ENCODE results near the gene HIVEP3. TPM values are rescaled to one million over a fixed set of nuclear protein-coding genes. Genes with fewer than 3 reads are reported as not detected.

Gene HIVEP3
- total RNA-seq, 1 donor from 2014 or later = 0.37 TPM

DNA sequence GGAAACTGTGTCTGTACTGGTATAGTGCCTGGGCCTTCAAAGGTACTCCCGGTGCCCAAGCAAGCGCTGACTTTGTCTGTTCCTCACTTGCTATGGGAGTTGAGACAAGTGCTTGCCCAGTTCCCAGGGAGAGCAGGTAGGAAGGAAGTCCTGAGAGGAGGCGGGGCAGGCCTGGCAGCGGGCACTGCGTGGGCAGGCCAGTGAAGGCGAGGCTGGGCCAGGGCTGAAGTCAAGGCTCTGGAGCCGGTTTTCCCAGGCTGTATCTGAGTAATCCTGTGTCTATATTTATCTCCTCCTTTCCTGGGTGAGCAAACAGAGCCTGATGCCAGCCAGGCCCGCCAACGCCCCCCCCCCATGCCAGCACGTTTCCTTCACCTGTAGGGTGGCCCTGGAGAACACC is 418.3 kb downstream of the HIVEP3 start:
- no peak overlapping the region for H2AFZ ChIP-seq (replicated peaks)
- no peak overlapping the region for H3K27ac ChIP-seq
- no peaks in the 10 kb centered on the region for H3K36me3 Mint-ChIP-seq
- H3K4me3 Mint-ChIP-seq = no peak overlapping the region
- peaks cover 15% of the 10 kb centered on the region for H3K4me1 ChIP-seq
- H3K27me3 Mint-ChIP-seq (ENCODE audit: insufficient read depth, low read depth) = peaks cover 2% of the 10 kb centered on the region
- DNase-seq (ENCODE audit: low spot score) = no peak
- H3K79me2 ChIP-seq (ENCODE audit: low read depth) = no peaks in the 10 kb centered on the region
- no peaks in the 10 kb centered on the region for H3K9me3 Mint-ChIP-seq
- H4K20me1 ChIP-seq (ENCODE audit: low read depth) = no peaks in the 10 kb centered on the region
- no peak overlapping the region for H3K4me3 ChIP-seq
- H3K27ac Mint-ChIP-seq = peak overlapping the region; percentile 89
- TF ChIP-seq, protein P1, sequence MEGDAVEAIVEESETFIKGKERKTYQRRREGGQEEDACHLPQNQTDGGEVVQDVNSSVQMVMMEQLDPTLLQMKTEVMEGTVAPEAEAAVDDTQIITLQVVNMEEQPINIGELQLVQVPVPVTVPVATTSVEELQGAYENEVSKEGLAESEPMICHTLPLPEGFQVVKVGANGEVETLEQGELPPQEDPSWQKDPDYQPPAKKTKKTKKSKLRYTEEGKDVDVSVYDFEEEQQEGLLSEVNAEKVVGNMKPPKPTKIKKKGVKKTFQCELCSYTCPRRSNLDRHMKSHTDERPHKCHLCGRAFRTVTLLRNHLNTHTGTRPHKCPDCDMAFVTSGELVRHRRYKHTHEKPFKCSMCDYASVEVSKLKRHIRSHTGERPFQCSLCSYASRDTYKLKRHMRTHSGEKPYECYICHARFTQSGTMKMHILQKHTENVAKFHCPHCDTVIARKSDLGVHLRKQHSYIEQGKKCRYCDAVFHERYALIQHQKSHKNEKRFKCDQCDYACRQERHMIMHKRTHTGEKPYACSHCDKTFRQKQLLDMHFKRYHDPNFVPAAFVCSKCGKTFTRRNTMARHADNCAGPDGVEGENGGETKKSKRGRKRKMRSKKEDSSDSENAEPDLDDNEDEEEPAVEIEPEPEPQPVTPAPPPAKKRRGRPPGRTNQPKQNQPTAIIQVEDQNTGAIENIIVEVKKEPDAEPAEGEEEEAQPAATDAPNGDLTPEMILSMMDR (IDR thresholded peaks at IDR 0.05) = no peak
- TF ChIP-seq EZH2phosphoT487 (IDR thresholded peaks at IDR 0.05) (no peak), EZH2 (IDR thresholded peaks at IDR 0.05) (no peak)
- H3K9me3 ChIP-seq (ENCODE audit: low read depth) = no peaks in the 10 kb centered on the region
- H3K36me3 ChIP-seq = no peaks in the 10 kb centered on the region
- peaks cover 11% of the 10 kb centered on the region for H3F3A ChIP-seq (ENCODE audit: low read depth)
- H3K9ac ChIP-seq = no peak overlapping the region
- no peak overlapping the region for H3K4me2 ChIP-seq
- H3K4me1 Mint-ChIP-seq = peaks cover 38% of the 10 kb centered on the region
- H3K27me3 ChIP-seq = peaks cover 14% of the 10 kb centered on the region

DNA sequence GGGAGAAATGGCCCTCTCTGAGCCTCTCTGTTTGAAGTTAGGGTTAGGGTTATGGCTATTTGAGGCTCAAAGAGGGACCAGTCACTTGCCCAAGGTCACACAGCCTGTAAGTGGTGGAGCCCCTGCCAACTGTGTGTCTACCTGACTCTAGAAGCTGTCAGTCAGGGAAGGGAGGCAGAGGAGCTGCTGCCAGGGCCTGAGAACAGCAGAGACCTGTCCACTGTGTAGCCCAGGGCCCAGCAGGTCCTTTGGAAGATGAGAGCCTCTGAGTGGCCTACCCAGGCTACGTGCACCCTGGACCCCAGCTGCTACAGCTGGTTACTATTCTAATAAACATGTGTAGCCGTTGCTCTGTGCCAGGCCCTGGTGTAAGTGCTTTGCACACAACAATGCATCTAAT is 419.1 kb downstream of the HIVEP3 start:
- no peak overlapping the region for H3K27ac ChIP-seq
- H3K4me2 ChIP-seq = no peak overlapping the region
- Mint-ChIP-seq H3K4me1 (peaks cover 41% of the 10 kb centered on the region), H3K27ac (peak overlapping the region; percentile 53), H3K27me3 (ENCODE audit: insufficient read depth, low read depth) (peaks cover 2% of the 10 kb centered on the region), H3K9me3 (no peaks in the 10 kb centered on the region), H3K4me3 (no peak overlapping the region), H3K36me3 (no peaks in the 10 kb centered on the region)
- no peak for TF ChIP-seq EZH2phosphoT487 (IDR thresholded peaks at IDR 0.05)
- TF ChIP-seq EZH2 (IDR thresholded peaks at IDR 0.05) = no peak
- TF ChIP-seq, protein P1 (IDR thresholded peaks at IDR 0.05) = no peak
- H3K4me3 ChIP-seq = no peak overlapping the region
- peaks cover 12% of the 10 kb centered on the region for H3F3A ChIP-seq (ENCODE audit: low read depth)
- no peaks in the 10 kb centered on the region for H3K9me3 ChIP-seq (ENCODE audit: low read depth)
- no peak overlapping the region for H3K9ac ChIP-seq
- no peaks in the 10 kb centered on the region for H3K36me3 ChIP-seq
- H2AFZ ChIP-seq (replicated peaks) = no peak overlapping the region
- no peak for DNase-seq (ENCODE audit: low spot score)
- peaks cover 14% of the 10 kb centered on the region for H3K27me3 ChIP-seq
- H4K20me1 ChIP-seq (ENCODE audit: low read depth) = no peaks in the 10 kb centered on the region
- peaks cover 15% of the 10 kb centered on the region for H3K4me1 ChIP-seq
- no peaks in the 10 kb centered on the region for H3K79me2 ChIP-seq (ENCODE audit: low read depth)

DNA sequence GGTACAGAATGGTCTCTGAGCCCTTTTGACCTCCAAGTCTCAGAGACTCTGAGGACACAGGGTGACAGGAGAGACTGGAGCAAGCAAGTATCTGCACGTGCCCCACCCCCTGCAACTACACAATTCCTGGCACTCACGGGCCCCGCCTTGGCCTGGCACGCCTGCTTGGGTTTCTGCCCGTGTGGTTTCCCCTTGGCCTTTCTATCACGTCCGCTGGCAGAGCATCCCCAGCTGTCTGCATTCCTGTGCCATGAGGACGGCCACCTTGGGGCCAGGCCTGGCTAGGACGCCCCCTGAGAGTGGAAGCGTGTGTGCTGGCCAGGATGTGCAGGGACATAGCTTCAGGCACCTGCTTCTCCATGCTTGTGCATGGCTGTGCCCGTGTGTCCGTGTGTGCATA is 419.9 kb downstream of the HIVEP3 start:
- H3K36me3 Mint-ChIP-seq = no peaks in the 10 kb centered on the region
- H3K4me2 ChIP-seq = no peak overlapping the region
- H3K9me3 Mint-ChIP-seq = no peaks in the 10 kb centered on the region

More for the DNA sequence above, 419.9 kb downstream of the HIVEP3 start:
- Histone ChIP-seq H3F3A (ENCODE audit: low read depth) (peaks cover 12% of the 10 kb centered on the region), H3K36me3 (no peaks in the 10 kb centered on the region), H3K27ac (no peak overlapping the region), H3K4me1 (peaks cover 15% of the 10 kb centered on the region), H3K27me3 (peaks cover 14% of the 10 kb centered on the region), H3K9me3 (ENCODE audit: low read depth) (no peaks in the 10 kb centered on the region), H3K79me2 (ENCODE audit: low read depth) (no peaks in the 10 kb centered on the region), H3K9ac (no peak overlapping the region), H3K4me3 (no peak overlapping the region), H2AFZ (replicated peaks) (no peak overlapping the region), H4K20me1 (ENCODE audit: low read depth) (no peaks in the 10 kb centered on the region)
- Mint-ChIP-seq H3K27me3 (ENCODE audit: insufficient read depth, low read depth) (peaks cover 2% of the 10 kb centered on the region), H3K4me1 (peaks cover 40% of the 10 kb centered on the region), H3K27ac (peak overlapping the region; percentile 76), H3K4me3 (peak overlapping the region; percentile 9)
- TF ChIP-seq EZH2phosphoT487 (IDR thresholded peaks at IDR 0.05) (no peak), EZH2 (IDR thresholded peaks at IDR 0.05) (no peak)
- TF ChIP-seq, protein P1 (IDR thresholded peaks at IDR 0.05) = no peak
- DNase-seq (ENCODE audit: low spot score) = no peak
